Measurements from ENCODE around the gene DDAH1.

The DDAH1 gene

DNA sequence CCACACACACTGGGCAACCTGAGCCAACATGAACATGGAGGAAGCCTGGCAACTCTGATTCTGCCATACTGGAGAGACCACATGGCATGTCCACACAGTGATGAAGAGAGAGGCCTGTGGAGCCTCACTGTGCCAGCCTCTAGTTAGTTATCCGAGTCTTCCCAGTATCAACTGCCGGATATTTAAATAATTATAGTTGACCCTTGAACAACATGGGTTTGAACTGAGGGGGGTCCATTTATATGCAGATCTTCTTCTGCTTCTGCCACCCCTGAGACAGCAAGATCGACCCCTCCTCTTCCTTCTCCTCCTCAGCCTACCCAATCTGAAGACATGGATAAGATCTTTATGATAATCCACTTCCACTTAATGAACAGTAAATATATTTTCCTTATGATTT is 27.8 kb downstream of the DDAH1 start:
- no peak for DNase-seq

DNA sequence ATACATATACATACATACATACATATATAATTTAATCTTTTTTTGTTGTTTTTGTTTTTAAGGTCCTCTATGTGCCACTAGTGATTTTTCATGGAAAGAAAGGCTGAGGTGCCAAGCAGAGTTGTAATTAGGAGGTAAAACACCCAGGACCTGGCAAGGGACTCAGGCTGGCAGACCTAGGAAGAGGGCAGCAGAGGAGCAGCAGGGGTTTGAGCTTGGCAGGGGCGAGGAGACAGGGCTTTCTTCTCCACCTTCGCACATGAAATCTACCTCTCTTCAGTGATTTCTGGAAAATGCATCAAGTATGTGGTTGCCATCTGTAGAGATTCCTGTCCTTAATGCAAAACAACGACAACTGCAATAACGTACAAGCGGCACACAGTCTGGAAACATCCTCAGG is 31.9 kb downstream of the DDAH1 start:
- no peak for DNase-seq

DNA sequence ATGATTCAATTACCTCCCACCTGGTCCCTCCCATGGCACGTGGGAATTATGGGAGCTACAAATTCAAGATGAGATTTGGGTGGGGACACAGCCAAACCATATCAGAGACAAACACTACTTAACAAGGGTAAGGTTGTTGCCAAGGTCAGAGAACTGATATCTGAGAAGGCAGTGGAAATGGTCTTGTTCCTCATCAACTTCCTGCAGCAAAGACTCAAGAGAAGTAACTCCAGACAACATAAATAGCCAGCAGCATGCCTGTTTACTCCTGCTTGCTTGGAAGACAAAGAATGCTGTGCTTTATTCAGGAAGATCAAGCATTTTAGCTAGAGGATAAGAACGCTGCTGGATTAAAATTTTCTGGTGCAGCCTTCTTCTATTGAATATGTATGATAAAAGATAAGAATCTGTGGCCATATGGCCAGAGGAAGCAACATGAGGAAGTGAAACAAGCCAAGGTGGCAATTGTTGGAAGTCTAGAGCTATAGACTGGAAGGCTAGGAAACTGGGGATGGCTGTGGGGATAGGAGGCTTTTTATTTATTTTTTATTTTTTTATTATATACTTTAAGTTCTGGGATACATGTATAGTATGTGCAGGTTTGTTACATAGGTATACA is 36.4 kb downstream of the DDAH1 start:
- DNase-seq = no peak

DNA sequence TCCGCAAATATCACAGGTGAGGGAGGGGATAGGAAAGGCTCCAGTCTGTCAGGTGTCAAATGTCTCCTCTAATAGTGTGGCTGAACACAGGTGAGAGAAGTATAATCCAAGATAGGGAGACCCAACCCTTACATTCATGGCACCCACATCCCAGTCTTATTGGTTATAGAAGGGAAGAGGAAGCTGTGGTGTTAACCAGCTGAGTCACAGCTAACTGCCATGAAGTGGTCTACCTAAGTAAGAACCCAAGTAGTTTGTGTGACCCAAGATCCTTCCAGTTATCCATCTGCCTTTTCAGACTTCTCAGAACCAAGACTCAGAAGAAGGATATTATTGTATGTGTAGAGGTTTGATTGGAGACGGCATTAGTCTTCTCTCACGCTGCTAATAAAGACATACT is 37.1 kb downstream of the DDAH1 start:
- DNase-seq = no peak

DNA sequence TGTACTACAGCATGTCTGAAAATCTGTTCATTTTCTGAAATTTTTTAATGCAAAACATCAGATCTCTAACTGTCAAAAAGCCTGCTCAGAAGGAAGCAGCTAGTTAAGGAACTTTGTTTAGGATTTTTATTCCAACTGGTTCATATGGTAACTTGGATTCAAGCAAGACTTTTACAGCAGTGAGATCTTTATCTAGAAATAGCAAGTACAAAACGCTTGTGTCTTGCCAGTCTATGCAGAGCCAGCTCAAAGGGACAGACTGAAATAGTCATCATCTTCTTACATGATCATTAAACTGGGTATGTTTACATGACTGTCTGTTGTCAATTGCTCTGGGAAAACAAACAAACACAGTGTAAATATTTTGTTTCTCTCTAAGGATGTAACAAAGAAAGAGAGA is 37.6 kb downstream of the DDAH1 start:
- DNase-seq = no peak

DNA sequence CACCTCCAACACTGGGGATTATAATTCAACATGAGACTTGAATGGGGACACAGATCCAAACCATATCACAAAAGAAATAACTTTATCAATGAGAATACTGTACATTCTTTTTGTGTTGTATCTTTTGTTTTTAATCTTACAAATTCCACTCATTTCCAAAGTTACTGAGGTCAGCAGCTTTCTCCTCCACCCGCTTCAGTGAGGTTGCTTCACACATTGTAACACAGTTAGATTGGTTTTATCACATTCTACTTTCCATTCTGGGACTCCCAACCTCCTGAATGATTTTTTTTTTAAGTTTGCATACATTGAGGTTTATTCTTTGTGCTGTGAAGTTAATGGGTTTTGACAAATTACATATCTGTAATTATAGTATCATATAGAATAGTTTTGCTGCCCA is 43.8 kb downstream of the DDAH1 start:
- DNase-seq = no peak

DNA sequence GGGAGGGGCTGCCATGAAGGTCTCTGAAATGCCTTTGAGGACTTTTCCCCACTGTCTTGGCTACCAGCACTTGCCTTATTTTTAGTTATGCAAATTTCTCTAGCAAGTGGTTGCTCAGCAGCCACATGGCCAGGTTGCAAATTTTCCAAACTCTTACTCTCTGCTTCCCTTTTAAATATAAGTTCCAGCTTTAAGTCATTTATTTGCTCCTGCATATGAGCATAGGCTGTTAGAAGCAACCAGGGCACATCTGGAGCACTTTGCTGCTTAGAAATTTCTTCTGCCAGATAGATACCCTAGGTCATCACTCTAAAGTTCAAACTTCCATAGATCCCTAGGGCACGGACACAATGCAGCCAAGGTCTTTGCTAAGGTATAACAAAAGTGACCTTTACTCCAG is 44.8 kb downstream of the DDAH1 start:
- DNase-seq = no peak

DNA sequence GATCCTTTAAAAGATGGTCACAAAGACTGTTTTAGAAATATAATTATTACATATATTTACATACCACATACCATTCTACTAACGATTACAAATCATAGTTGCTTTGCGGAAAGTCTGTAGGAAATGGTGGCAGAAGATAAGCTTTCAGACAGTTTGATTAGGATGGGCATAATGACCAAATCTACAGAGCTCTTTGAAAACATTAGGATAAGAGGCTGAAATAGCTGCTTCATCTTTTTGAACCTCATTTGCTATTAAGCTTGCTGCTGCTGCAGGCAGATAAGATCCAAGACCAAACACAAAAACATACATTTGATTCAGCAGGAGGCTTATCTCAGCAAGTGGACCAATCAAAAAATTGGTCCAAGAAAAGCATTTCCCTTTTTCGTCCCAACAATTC is 47.1 kb downstream of the DDAH1 start:
- DNase-seq = no peak

DNA sequence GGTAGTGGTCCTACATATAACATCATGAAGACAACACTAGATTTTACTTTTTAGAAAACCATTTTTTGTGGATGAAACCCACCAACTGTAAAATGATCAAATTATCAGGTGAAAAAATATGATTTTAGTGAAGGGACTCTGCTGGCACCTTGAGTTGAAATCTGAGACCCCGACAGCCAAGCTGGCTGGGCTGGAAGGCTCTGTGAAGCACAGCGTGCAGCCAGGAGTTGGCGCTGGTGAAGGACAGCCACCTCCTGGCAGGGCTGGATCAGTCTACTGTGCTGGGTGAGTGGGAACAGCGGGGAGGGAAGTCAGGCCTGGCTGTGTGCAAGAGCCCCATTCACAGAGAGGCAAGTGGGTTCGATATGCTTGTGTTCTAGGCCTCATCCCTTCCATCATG is 47.9 kb downstream of the DDAH1 start:
- DNase-seq = no peak

DNA sequence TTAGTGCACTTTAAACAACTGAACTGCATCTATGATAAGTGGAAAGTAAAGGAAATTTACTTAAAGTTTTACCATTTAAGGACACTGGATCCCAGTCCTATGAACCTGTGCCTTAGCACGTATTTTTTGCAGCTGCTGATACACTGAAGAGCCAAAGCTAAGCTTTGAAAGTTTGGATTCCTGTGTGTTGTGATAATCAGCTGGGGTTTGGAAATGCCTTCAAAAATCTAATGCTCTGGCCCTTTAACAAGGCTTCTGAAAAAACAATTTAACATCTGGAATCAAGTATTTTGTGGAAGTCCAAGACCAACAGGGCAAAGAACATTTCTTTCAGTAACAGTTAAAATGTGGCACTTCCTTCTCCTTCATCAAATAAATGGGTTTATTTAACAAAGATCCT is 51.8 kb downstream of the DDAH1 start:
- no peak for DNase-seq

DNA sequence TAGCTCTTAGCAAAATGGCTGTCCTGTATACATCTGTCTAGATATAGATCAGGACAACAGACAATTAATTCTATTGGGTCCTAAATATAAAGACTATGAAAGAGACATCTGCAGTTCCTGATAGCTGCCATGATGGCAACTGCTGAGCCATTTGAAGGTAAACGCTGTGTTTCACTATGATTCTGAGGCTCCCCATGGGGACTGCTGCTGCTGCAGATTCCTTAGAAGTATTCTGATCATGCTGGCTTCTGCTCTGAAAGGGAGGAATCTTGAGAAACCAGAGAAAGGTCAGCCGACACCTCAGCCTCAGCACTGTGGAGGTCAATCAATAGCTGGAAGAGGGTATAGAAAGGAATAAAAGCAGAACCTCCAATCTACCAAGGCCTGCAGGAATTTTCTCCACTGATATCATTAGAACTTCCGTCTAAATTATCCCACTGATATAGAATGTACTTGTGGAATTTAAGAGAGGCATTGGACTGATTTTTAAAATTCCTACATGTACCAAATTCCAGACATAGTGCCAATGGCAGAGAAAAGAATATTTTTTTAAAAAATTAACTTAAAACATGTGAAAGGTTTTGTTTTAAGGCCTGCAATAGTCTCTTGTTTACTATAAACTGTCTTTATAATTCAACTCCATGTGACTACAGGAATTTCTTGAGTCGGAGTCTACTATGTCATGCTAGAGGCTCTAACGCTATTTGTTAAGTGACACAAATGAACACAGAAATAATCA is 53.2 kb downstream of the DDAH1 start:
- DNase-seq = no peak

DNA sequence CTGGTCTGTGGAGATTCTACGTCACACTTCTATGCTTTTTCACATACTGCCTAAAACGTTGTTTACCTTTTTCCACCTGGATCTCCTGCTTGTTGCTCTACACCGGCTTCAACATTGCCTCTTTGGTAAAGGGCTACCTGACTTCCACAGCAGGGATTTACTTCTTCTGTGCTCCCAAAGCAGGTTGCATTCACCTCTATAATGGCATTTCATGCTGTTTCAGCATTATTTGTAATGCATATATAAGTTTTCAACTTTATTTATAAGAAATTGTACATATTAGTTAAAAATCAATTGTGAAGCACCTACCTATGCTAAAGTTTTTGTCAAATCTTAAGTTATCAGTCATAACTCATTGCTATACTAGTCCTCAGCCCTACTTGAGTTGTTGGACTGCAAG is 55.4 kb downstream of the DDAH1 start:
- DNase-seq = no peak

DNA sequence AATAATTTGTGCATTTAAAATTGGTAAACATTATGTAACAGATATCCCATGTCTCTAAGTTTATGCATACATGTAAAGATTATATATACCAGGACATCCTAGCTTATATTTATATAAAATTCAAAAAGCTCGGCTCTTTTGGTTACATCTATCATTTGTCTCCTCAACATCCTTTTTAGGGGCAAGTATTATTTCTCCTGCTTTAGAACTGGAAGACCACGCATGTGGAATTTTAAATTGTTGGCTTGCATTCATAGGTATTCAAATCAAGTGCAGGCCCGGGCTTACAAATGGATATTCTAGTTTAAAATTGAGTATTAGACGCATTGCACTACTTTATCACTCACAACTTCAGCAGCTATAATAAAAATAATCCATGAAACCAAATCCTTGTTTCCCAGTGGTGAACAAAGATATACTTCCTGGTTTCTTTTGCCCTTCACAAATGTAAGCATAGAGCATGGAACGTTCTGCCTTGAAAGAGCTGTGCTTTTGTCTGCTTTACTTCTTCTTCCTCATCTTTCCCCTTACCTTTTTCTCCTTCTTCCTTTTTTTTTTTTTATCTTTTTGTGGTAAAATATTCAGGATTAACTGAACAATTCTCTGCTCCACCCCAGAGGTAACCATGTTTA is 57.1 kb downstream of the DDAH1 start:
- DNase-seq = no peak

DNA sequence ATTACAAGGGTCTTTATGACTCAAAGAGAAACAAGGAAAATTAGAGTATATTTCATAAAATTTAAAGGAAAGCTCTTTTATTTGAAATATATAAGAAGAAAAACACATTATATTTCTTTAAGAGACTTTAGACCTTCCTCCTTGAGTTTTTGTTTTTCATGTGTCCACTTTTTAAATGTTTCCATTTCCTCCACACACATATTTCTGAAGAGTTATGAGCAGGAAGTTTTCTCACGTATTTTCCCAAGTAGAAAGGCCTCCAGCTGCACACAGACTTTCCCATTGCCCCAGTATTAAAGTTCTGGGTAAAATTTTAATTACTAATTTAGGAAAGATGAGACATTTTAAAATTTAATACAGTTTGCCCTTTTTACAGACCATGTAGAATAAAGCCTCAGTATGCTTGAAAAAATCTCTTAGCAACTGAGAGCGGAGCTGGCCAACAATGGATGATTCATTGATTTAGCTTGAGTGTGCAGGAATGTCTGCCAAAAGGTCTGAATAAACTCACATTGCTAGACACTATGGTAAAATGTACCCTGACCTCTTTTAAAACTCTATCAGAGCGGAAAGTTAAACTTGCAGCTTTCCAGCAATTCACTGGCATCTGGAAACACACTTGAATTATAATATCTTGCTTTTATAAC is 57.9 kb downstream of the DDAH1 start:
- peak; percentile 85 for DNase-seq

DNA sequence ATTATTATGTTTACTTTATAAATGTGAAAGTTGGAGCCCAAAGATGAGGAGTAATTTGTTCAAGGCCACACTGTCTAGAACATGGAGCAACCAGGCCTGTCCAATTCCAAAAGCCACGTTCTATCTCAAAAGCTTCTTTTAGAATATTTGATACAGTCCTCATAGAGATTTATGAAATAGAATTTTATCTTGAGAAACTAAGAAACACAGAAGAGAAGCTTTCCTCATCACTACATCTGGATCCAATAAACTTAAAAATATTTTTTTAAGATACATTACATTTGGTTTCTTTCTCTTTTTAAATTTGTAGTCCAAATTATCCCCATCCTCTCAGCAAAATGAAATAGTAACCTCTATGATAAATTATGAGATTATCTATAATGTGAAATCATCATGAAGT is 58.9 kb downstream of the DDAH1 start:
- no peak for DNase-seq

DNA sequence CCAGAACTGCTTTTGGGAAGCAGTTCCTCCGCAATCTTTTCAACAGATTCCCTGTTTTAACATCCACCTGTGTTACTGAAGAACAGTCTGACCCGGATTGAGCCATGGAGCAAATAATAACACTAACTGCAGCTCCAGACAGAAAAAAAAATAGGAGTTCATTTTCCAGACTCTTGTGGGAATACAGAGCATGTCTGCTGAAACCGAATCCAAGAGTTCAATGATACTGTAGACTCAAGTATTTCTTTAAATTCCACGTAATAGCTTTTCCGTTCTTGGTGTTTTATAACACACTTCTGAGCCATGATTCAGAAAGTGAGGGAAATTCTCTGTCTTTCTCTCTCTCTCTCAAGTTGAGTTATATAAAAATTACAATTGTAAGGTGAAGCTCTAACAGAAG is 60.6 kb downstream of the DDAH1 start:
- DNase-seq = no peak

DNA sequence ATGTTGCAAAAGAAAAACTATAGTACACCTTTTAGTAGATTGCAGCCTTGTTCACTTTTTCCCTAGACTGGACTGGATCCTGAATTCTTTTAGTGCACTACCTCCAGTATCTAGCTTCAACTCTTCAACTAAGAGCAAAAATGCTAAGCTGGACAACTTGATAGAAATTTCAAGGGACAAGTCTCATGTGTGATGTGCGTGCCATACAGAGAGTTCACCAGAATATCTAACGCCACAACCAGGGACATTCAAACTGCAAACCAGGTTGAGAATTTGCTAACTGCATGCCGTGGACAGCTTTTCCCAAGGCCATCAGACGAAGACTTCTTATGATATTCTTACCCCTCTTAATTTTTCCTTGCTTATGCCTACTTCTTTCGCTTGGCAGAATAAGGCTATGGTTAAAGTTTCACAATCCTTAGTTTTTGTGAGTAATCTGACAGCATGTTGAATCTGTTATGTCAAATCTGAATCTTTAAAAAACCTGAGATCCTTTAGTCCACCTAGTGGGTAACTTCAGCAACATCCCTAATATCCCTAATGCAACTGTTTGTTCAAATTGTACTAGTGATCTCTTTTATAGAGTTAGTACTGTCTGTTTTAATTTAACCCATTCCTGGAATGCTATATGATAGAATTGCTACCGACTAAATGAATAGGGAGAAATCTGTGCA is 66.4 kb downstream of the DDAH1 start:
- peak; percentile 56 for DNase-seq

DNA sequence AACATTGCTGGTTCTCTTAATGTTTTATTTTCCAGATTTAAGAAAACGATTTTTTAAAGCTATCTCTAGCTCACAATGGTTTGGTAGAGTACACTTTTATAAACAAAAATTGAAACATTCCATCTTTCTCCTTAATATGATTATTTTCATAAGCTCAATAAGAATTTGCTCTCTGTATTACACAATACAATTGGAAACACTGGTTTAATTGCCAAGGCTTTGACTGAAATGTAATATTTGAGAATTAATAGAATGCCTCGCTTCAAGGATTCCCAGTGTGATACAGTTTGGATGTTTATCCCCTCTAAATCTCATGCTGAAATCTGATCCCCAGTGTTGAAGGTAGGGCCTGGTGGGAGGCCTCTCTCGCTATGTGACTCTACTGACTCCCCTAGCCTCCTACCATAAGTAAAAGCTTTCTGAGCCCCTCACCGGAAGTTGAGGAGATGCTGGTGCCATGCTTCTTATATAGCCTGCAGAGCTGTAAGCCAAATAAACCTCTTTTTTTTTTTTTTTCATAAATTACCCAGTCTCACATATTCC is 67.4 kb downstream of the DDAH1 start:
- no peak for DNase-seq

DNA sequence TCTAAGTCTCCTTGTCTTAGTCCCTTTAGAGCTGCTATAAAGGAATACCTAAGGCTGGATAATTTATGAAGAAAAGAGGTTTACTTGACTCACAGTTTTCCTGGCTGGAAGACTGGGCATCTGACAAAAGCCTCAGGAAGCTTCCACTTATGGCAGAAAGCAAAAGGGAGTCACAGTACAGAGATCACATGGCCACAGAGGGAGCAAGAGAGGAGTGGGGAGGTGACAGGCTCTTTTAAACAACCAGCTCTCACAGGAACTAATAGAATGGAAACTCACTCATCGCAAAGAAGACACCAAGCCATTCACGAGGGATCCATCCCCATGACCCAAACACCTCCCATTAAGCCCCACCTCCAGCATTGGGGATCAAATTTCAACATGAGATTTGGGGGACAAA is 68.8 kb downstream of the DDAH1 start:
- peak; percentile 11 for DNase-seq

DNA sequence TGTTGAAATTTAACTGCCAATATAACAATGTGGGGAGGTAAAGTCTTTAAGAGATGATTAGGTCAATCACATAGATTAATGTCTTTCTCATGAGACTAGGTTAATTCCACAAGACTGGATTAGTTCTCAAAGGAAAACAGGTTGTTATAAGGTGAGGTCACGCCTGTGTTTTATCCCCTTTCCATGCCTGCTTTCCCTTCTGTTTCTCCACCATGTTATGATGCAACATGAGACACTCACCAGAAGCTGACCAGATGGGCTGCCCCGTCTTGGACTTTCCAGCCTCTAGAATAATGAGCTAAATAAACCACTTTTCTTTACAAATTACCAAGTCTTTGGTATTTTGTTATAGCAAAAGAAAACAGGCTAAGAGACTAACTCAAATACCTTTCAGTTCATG is 70.8 kb downstream of the DDAH1 start:
- peak; percentile 18 for DNase-seq

DNA sequence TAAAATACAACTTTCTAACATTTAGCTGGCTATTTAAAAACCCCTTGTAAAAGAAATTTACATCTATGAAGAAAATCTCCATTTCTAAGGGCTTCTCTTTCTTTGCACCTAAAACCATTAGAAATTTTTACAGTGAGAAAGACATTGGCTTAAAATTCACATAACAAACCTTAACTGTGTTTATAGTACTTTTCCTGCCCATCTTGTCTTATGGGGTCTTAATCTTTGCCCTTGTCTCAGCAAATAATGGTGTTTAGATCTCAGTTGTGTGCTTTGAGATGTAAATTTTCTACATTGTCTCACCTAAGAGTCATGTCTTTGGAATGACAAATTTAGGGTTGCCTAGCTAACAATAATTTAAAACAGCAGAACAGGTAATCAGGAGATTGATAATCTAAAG is 71.5 kb downstream of the DDAH1 start:
- DNase-seq = no peak

DNA sequence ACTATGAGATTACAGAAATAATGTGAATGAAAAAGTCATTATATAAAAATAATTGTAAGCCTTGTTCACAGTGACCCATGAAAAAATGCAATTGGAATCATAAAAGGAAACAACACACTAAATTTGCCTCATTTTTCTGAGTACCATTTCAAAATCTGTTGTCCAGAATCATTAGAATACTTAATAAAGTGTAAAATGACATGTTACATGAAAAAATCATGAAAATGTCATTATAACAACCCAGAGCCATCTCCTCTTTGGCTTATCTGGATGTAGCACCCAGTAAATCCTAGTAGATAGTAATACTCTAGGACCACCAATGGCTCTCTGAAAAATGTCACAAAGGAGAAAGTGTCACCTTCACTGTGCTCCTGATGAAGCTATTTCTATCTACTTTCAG is 76.5 kb downstream of the DDAH1 start:
- no peak for DNase-seq

DNA sequence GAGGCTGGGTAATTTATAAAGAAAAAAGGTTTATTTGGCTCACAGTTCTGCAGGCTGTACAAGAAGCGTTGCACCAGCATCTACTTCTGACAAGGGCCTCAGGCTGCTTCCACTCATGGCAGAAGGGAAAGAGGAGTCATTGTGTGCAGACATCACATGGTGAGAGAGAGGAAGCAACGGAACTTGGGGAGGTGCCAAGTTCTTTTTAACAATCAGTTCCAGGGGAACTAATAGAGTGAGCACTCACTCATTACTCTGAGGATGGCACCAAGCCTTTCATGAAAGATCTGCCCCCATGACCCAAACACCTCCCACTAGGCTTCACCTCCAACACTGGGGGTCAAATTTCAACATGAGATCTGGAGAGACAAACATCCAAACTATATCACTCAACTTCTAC is 77.2 kb downstream of the DDAH1 start:
- DNase-seq = no peak
